ENCODE results near the gene NDUFV3. TPM values are rescaled to one million over a fixed set of nuclear protein-coding genes. Genes with fewer than 3 reads are reported as not detected.
"Not testable (repeated sequence)": the region's sequence is repeated elsewhere in the genome, so short reads cannot be mapped to it uniquely, and the experiment has no call there.

NDUFV3 gene
- total and polyA plus RNA-seq, 2 of the 8 experiments (the other 6 are each of a cell fraction or from before 2014, with no cell fraction given), result 17.0 to 44.4 TPM

GRCh38 chr21:42937034-42937940 lies 44.2 kb downstream of the NDUFV3 start:
- DNase-seq (ENCODE audit: low read depth in 1 of 2, low spot score in 2 of 2), result peak in 1 of 2 experiments; percentile 69
- Histone ChIP-seq H2BK12ac (ENCODE audit: low read depth, low read length) (peak overlapping the region; percentile 92), H2BK20ac (ENCODE audit: low read length) (peak overlapping the region; percentile 100; the same call in 1 of the 2 replicates), H3K27ac (ENCODE audit: low read depth, low read length) (peak overlapping the region; percentile 73), H3K4me1 (replicated peaks in 1 of 4; ENCODE audit: control insufficient read depth in 3 of 4, insufficient read depth in 4 of 4, low read length in 3 of 4) (peaks cover 0 to 25% (median 12%) of the 10 kb centered on the region in 4 experiments; a peak in 6 of 7 replicates), H3K18ac (ENCODE audit: extremely low read depth, low read length) (peak overlapping the region; percentile 98), H2AK5ac (ENCODE audit: low read depth, low read length) (peak overlapping the region; percentile 67), H2BK5ac (ENCODE audit: low read depth, low read length) (peak overlapping the region; percentile 98), H3K4me2 (ENCODE audit: insufficient read depth in 1 of 2, low read depth in 2 of 2, low read length in 2 of 2) (peak overlapping the region; percentile 29 to 52; a peak in 3 of 4 replicates), H3K9ac (replicated peaks in 1 of 4; ENCODE audit: extremely low read depth in 1 of 4, low read depth in 3 of 4, low read length in 3 of 4) (peak overlapping the region in 2 of 4 experiments; percentile 29 to 42; a peak in 2 of 7 replicates), H4K91ac (replicated peaks; ENCODE audit: insufficient read length, low read length) (peak overlapping the region; percentile 88)
- CTCF ChIA-PET (ENCODE audit: partially characterized antibody), result interaction anchor here (1.1 to 3.2 kb wide), 3 partner anchors 9 to 23 kb away, joined by 3 to 10 read pairs (median 9); no protein-coding TSS in a partner anchor
- not testable (repeated sequence) for H3K4ac ChIP-seq (replicated peaks; ENCODE audit: insufficient read length, low read depth, low read length); FAIRE-seq; H3K4me3 ChIP-seq (ENCODE audit: extremely low read depth in 1 of 4, insufficient read depth in 2 of 4, low read depth in 3 of 4, low read length in 4 of 4); H3K36me3 ChIP-seq (ENCODE audit: control insufficient read depth in 2 of 4, insufficient read depth in 4 of 4, low read length in 3 of 4); H2AFZ ChIP-seq (ENCODE audit: low read length); H4K8ac ChIP-seq (ENCODE audit: extremely low read depth, insufficient read depth, low read length); H3K14ac ChIP-seq (ENCODE audit: insufficient read length); H3K9me3 ChIP-seq (ENCODE audit: insufficient read depth in 2 of 2, low read depth in 1 of 2, low read length in 1 of 2); H2BK15ac ChIP-seq (ENCODE audit: low read length); H4K20me1 ChIP-seq (replicated peaks in 1 of 2; ENCODE audit: control insufficient read depth in 1 of 2, insufficient read depth in 2 of 2, low read length in 2 of 2); H3K56ac ChIP-seq (replicated peaks; ENCODE audit: insufficient read length, low read depth, low read length); H3K23me2 ChIP-seq (ENCODE audit: low read depth, low read length); H3K79me2 ChIP-seq (ENCODE audit: control insufficient read depth in 1 of 2, insufficient read depth in 2 of 2, low read length in 2 of 2); H3K79me1 ChIP-seq (ENCODE audit: low read depth, low read length); H3K23ac ChIP-seq (ENCODE audit: insufficient read length); H3K27me3 ChIP-seq (replicated peaks in 1 of 4; ENCODE audit: control insufficient read depth in 3 of 4, extremely low read depth in 1 of 4, insufficient read depth in 3 of 4, low read length in 3 of 4); H2BK120ac ChIP-seq (replicated peaks; ENCODE audit: low read depth, low read length); H4K5ac ChIP-seq (ENCODE audit: insufficient read length, low read depth, low read length)
- 37% methylated on average over 16 of the region's 16 CpGs; no CpG with 5 or more reads in 1 of the 2 experiments for WGBS, 2 experiments (ENCODE audit: extremely low coverage in 1 of 2, insufficient coverage in 1 of 2, insufficient read length in 1 of 2, insufficient replicate concordance in 2 of 2, low coverage in 1 of 2, low lambda C conversion rate in 2 of 2, missing lambda C conversion rate in 1 of 2)
- peak; percentile 42 for TF ChIP-seq ASH2L (IDR thresholded peaks at IDR 0.05; ENCODE audit: low read length)
- TF ChIP-seq TAF1 (IDR thresholded peaks at IDR 0.05; ENCODE audit: low read depth, low read length), result peak; percentile 45; the same call in 1 of the 2 replicates
- TF ChIP-seq NANOG (IDR thresholded peaks at IDR 0.05; ENCODE audit: insufficient read depth, low read depth, low read length, poor library complexity, severe bottlenecking), result peak; percentile 19
- TF ChIP-seq YY1 (IDR thresholded peaks at IDR 0.05; ENCODE audit: low read depth, low read length), result 0 out of 2 replicates have a peak, but pooled peaks have one; percentile 27
- TF ChIP-seq SP1 (IDR thresholded peaks at IDR 0.05; ENCODE audit: low read depth, low read length), result 0 out of 2 replicates have a peak, but pooled peaks have one; percentile 18
- POLR2A ChIA-PET (ENCODE audit: partially characterized antibody), result interaction anchor here (0.8 to 3.6 kb wide), 10 partner anchors 8 to 55 kb away, joined by 3 to 37 read pairs (median 4); partner anchors contain the start of gene ERVH48-1

Data from H1 (cell line).